HG03175 (cell line): ENCODE results near the gene NCBP3.
"Not testable (repeated sequence)": the region's sequence is repeated elsewhere in the genome, so short reads cannot be mapped to it uniquely, and the experiment has no call there.

ENCODE experiments used
- ATAC-seq: cut with Tn5 transposase; IDR thresholded peaks from one replicate; pipeline ENCODE4 v1.9.1; 2021; ENCODE audit warnings: mild to moderate bottlenecking, moderate library complexity; ENCODE audit not compliant: unreplicated experiment

NCBP3 gene

GRCh38 chr17:3880983-3881382 is 34.9 kb upstream of the NCBP3 start:
- no peak for ATAC-seq

- ATAC-seq = no peak
Observed at GRCh38 chr17:3879591-3880417, 33.8 kb upstream of the NCBP3 start.

DNA sequence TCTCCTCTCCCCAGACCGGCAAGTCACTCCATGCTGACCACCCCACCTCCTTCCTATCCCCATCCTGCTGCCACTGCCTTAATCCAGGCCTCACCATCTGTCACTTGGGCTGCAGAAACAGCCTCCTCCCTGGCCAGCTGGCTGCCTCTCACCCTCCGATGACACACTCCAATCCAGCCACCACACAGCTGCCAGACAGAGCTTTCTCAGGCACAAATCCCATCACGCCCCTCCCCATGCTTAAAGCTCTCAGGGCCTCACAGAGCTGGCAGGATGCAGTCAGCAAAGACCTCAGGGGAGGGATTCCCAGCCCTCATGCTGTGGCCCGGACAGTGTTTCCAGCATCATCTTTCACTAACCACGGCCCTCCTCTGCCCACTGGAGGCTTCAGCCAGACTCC is 33.1 kb upstream of the NCBP3 start:
- ATAC-seq = no peak

DNA sequence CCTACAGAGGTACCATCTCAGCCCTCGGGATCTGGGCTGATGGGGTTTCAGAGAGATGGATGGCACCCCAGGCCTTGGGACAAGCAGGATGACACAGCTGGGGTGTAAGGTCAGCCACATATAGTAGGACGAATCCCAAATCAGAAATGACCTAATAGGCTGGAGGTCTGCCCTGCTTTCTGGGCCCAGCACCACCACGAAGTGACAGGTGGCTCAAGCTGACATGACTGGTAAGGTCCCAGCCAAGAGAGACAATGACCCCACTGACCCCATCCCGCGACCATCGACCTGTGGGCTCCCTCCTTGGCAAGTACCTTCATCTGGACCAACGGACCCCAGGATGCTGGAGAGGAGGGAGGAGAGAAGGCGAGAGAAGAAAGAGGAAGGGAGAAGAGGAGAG is 31.2 kb upstream of the NCBP3 start:
- ATAC-seq = no peak

- no peak for ATAC-seq
Observed at GRCh38 chr17:3875317-3875716, 29.3 kb upstream of the NCBP3 start.

GRCh38 chr17:3873862-3874261 is 27.8 kb upstream of the NCBP3 start:
- no peak for ATAC-seq

GRCh38 chr17:3870871-3871306 is 24.8 kb upstream of the NCBP3 start:
- ATAC-seq = peak; percentile 63

- no peak for ATAC-seq
Observed at GRCh38 chr17:3867606-3868005, 21.6 kb upstream of the NCBP3 start.

GRCh38 chr17:3867106-3867505 is 21.1 kb upstream of the NCBP3 start:
- no peak for ATAC-seq

DNA sequence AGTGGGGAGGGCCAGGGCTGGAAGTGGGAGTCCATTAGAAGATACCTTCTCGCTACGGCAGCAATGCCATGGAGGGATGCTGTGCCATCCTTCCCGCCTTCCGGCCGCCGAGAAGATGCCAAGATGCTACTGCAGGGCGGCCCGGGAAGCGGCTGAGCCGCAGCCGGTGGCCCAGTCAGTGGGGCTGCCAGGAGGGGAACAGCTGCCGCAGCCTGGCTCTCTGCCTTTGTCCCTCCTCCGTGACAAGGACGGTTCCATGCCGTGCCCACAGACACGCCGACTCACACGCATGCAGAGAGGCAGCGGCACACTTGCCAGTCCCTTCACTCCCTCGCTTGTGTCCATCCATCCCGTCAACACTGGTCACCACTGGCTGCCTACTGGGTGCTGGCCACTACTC is 20.2 kb upstream of the NCBP3 start:
- no peak for ATAC-seq

DNA sequence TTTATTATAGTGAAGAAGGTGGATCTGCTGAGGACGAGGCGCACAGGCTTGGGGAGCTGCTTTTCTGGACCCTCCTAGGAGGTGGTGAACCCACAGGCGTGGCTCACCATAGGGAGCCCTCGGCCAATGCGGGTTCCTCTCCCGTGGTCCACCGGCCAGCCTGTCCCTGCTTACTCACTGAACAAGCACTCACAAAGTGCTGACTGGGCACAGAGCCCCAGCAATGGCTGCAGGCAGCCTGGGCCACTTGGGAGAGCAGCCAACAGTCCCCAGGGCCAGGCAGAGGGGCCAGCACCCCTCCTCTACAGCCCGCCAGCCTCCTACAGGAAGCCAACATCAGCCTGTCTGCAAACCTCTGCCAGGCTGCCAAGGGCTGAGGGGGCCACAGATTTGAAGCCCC is 19.1 kb upstream of the NCBP3 start:
- no peak for ATAC-seq

DNA sequence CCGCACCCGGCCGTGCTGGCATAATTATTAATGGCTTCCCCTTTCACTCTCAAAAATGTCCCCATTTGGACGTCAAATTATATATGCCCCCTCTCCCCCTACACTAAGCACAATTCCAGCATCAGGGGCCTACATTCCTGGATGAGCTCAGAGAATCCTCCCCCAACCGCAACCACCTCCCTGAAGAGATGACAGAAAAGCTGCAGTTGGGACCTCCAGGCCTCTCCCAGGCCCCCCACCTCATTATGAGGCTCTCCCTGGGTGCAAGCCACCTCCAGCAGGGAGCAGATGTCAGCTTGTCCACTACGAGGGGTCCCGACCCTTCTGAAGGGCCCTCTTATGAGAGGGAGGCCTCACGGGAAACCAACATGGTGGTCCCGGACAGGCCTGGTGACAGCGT is 18.5 kb upstream of the NCBP3 start:
- no peak for ATAC-seq

GRCh38 chr17:3861761-3862681 is 16.0 kb upstream of the NCBP3 start:
- ATAC-seq = no peak

DNA sequence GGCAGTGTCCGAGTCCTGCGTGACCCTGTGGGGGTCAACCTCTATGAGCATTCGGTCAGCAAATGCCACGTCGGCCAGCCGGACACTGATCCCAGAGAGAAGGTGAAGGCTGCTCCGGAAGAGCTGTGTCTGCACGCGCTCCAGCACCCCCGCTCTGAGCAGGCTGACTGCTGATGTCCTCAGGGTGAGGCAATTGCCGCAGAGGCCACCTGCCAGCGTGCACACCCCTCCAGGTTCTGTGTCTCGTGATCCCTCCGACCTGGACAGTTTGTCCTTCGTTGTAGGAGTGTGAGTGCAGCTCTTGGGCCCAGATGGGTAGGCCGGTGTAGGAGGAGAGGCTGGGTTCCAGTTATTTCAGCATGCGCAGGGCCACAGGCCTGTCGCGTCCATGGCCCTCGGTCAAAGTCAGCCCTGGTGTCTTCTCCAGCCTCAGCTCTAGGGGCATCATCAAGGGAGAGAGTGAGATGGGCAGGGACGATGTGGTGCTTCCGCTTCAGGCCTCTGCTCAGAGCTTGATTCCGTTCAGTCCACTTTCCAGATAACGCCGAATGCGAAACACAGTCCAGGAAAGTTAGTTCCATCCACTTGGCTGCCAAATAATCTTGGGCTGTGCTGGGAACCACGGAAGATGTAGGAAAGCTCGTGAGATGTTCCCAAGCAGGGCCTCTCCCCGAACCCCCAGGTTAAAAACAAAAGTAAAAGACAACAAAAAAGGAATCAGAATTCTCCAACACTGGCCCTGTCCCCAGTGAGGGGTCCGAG is 15.1 kb upstream of the NCBP3 start:
- ATAC-seq = no peak

DNA sequence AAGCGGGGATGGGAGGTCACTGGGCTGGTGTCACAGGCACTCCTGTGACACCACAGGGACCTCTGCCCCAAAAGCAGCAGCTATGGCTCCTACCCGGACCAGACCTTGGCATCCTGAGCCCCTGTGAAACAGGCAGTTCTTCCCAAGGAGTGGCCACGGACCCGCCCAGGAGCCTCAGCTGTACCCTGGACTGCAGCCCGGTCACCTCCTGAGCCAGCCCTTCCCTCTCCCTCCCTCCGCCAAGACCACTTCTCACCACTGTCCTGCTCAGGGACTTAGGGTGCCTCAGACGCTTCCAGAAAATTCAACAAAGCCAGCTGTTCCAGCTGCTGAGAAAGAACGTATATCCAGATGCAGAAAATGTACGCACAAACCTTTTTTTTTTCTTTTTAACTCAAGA is 13.9 kb upstream of the NCBP3 start:
- ATAC-seq = no peak

GRCh38 chr17:3857261-3858105 is 11.4 kb upstream of the NCBP3 start:
- no peak for ATAC-seq

DNA sequence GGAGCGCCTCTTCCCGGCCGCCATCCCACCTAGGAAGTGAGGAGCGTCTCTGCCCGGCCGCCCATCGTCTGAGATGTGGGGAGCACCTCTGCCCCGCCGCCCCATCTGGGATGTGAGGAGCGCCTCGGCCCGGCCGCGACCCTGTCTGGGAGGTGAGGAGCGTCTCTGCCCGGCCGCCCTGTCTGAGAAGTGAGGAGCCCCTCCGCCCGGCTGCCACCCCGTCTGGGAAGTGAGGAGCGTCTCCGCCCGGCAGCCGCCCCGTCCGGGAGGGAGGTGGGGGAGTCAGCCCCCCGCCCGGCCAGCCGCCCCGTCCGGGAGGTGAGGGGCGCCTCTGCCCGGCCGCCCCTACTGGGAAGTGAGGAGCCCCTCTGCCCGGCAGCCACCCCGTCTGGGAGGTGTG is 8.2 kb upstream of the NCBP3 start:
- not testable (repeated sequence) for ATAC-seq

DNA sequence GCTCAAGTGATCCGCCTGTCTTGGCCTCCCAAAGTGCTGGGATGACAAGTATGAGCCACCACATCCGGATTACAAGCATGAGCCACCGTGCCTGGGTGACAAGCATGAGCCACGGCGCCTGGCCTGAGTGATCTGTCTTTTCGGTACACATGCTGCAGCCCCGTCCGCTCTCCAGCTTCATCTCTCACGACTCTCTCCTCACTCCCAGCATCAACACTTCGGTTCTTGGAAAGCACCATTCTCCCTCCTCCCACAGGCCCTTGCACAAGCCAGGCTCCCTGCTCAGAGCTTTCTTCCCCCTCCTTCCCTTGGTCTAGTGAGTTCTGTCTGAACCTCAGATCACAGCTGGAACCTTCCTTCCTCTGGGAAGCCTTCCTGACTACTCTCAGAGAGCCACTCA is 6.5 kb upstream of the NCBP3 start:
- no peak for ATAC-seq

DNA sequence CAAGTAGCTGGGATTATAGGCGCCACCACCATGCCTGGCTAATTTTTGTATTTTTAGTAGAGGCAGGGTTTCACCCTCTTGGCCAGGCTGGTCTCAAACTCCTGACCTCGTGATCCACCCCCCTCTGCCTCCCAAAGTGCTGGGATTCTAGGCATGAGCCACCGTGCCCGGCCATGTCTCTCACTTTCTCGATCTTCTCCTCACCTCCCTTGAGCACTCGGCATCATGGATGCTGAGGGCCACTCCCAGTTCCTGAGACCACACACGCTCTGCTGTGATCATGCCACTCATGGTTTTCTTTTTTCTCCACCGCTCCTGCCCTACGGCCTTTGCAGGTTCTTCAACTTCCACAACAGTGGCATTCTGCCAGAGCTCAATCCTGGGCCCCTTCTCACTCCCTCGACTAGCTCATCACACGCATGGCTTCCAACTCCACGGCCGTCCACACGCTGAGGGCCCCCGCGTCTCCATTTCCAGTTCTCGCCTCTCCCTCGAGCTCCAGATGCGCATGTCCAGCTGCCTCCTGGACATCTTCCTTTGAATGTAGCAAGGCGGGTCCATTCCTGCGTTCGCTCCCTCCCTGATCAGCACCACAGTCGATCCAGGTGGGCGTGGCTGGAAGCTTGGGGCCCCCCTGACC is 5.5 kb upstream of the NCBP3 start:
- no peak for ATAC-seq
